ENCODE measurements around the gene SUFU. TPM values are rescaled to one million over a fixed set of nuclear protein-coding genes. Genes with fewer than 3 reads are reported as not detected.

SUFU gene
- total and polyA plus RNA-seq, 2 experiments from 2014 or later: 2.8 to 5.6 TPM

- no peak for TF ChIP-seq STAT1 (IDR thresholded peaks at IDR 0.05; ENCODE audit: unreplicated experiment)
- Histone ChIP-seq H3K79me2 (replicated peaks; ENCODE audit: insufficient read depth) (no peaks in the 10 kb centered on the region), H3K4me2 (no peak overlapping the region), H3K27ac (ENCODE audit: low read depth) (peak overlapping the region; percentile 19; the same call in 1 of the 2 replicates), H3K4me3 (no peak overlapping the region), H4K20me1 (replicated peaks; ENCODE audit: insufficient read depth) (no peaks in the 10 kb centered on the region), H2AFZ (no peak overlapping the region), H3K4me1 (ENCODE audit: insufficient read depth) (no peaks in the 10 kb centered on the region), H3K27me3 (ENCODE audit: insufficient read depth) (no peaks in the 10 kb centered on the region), H3K9me2 (ENCODE audit: insufficient read depth) (no peaks in the 10 kb centered on the region), H3K36me3 (ENCODE audit: insufficient read depth) (no peaks in the 10 kb centered on the region), H3F3A (replicated peaks; ENCODE audit: low read depth) (no peaks in the 10 kb centered on the region)
- Mint-ChIP-seq H3K27ac (no peak overlapping the region), H3K27me3 (ENCODE audit: insufficient read depth, low read depth, poor library complexity) (peaks cover 2% of the 10 kb centered on the region), H3K9me3 (no peaks in the 10 kb centered on the region; the same call in 2 of the 3 replicates), H3K36me3 (ENCODE audit: low read depth) (no peaks in the 10 kb centered on the region), H3K4me1 (no peaks in the 10 kb centered on the region), H3K4me3 (no peak overlapping the region)
- ATAC-seq (no peak), DNase-seq (ENCODE audit: low spot score) (no peak)
These were observed 100.2 kb downstream of the SUFU start for GRCh38 chr10:102603946-102604345.

- no peaks in the 10 kb centered on the region for H3K36me3 ChIP-seq (ENCODE audit: insufficient read depth)
- TF ChIP-seq NANOG (IDR thresholded peaks at IDR 0.05; ENCODE audit: borderline replicate concordance) (no peak), JUNB (IDR thresholded peaks at IDR 0.05; ENCODE audit: unreplicated experiment) (no peak), EZH2phosphoT487 (IDR thresholded peaks at IDR 0.05; ENCODE audit: unreplicated experiment) (no peak), CREB1 (CRISPR knock-in tag; IDR thresholded peaks at IDR 0.05; ENCODE audit: low read depth) (no peak), CTCF (conservative IDR thresholded peaks at IDR 0.05; ENCODE audit: low read depth in 2 of 2) (peak in 1 of 2 experiments; percentile 33; a peak in 3 of 4 replicates)
- ATAC-seq (no peak), DNase-seq (ENCODE audit: low spot score) (no peak)
- no peak overlapping the region for H3K4me2 ChIP-seq
- Mint-ChIP-seq H3K27ac (no peak overlapping the region), H3K4me3 (no peak overlapping the region), H3K4me1 (no peaks in the 10 kb centered on the region), H3K36me3 (ENCODE audit: low read depth) (no peaks in the 10 kb centered on the region), H3K9me3 (no peaks in the 10 kb centered on the region; the same call in 2 of the 3 replicates), H3K27me3 (ENCODE audit: insufficient read depth, low read depth, poor library complexity) (peaks cover 2% of the 10 kb centered on the region)
- no peaks in the 10 kb centered on the region for H3K79me2 ChIP-seq (replicated peaks; ENCODE audit: insufficient read depth)
- H3F3A ChIP-seq (replicated peaks; ENCODE audit: low read depth): no peaks in the 10 kb centered on the region
- H2AFZ ChIP-seq: no peak overlapping the region
- no peaks in the 10 kb centered on the region for H4K20me1 ChIP-seq (replicated peaks; ENCODE audit: insufficient read depth)
- H3K4me1 ChIP-seq (ENCODE audit: insufficient read depth): no peaks in the 10 kb centered on the region
- H3K27me3 ChIP-seq (ENCODE audit: insufficient read depth): no peaks in the 10 kb centered on the region
- H3K9me2 ChIP-seq (ENCODE audit: insufficient read depth): no peaks in the 10 kb centered on the region
- H3K4me3 ChIP-seq: no peak overlapping the region
- peak overlapping the region; percentile 19; the same call in 1 of the 2 replicates for H3K27ac ChIP-seq (ENCODE audit: low read depth)
These were observed 100.7 kb downstream of the SUFU start for GRCh38 chr10:102604439-102604841.

DNA sequence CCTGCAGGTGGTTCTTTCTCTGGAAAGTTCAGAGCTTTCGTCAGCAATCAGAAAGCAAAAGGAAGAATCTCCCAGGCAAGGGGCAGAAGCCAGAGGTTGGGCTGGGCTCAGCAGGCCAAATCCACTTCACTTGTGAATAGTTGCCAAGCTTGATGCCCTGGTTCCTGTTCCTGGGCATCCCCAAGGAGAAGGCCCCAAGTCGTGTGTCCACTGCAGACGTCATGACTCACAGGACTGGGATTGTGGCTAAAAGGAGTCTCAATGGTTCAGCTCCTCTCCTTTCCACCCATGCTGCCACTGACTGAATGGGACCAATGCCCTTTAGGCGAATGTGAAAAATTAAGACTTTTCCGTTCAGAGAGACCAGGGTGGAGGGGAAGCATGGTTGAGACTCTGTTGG lies 101.9 kb downstream of the SUFU start:
- Histone ChIP-seq H3K9me2 (ENCODE audit: insufficient read depth) (no peaks in the 10 kb centered on the region), H2AFZ (no peak overlapping the region), H4K20me1 (replicated peaks; ENCODE audit: insufficient read depth) (no peaks in the 10 kb centered on the region), H3F3A (replicated peaks; ENCODE audit: low read depth) (no peaks in the 10 kb centered on the region), H3K4me2 (no peak overlapping the region), H3K27me3 (ENCODE audit: insufficient read depth) (no peaks in the 10 kb centered on the region), H3K27ac (ENCODE audit: low read depth) (no peak overlapping the region), H3K36me3 (ENCODE audit: insufficient read depth) (no peaks in the 10 kb centered on the region), H3K4me3 (no peak overlapping the region), H3K4me1 (ENCODE audit: insufficient read depth) (no peaks in the 10 kb centered on the region), H3K79me2 (replicated peaks; ENCODE audit: insufficient read depth) (no peaks in the 10 kb centered on the region)
- no peaks in the 10 kb centered on the region for H3K4me1 Mint-ChIP-seq
- no peak overlapping the region for H3K27ac Mint-ChIP-seq
- peaks cover 2% of the 10 kb centered on the region for H3K27me3 Mint-ChIP-seq (ENCODE audit: insufficient read depth, low read depth, poor library complexity)
- DNase-seq (ENCODE audit: low spot score): no peak
- no peaks in the 10 kb centered on the region; the same call in 2 of the 3 replicates for H3K9me3 Mint-ChIP-seq
- no peaks in the 10 kb centered on the region for H3K36me3 Mint-ChIP-seq (ENCODE audit: low read depth)
- H3K4me3 Mint-ChIP-seq: no peak overlapping the region
- ATAC-seq: no peak
- TF ChIP-seq POLR2AphosphoS5 (IDR thresholded peaks at IDR 0.05; ENCODE audit: low read depth) (no peak), ZNF331 (CRISPR knock-in tag; IDR thresholded peaks at IDR 0.05; ENCODE audit: low read depth) (no peak), ZNF114 (CRISPR knock-in tag; IDR thresholded peaks at IDR 0.05) (no peak), JUNB (IDR thresholded peaks at IDR 0.05; ENCODE audit: unreplicated experiment) (no peak), CREB1 (CRISPR knock-in tag; IDR thresholded peaks at IDR 0.05; ENCODE audit: low read depth) (no peak), CTCF (conservative IDR thresholded peaks at IDR 0.05; ENCODE audit: low read depth in 2 of 2) (no peak), NANOG (IDR thresholded peaks at IDR 0.05; ENCODE audit: borderline replicate concordance) (no peak), EZH2phosphoT487 (IDR thresholded peaks at IDR 0.05; ENCODE audit: unreplicated experiment) (no peak)
- TF ChIP-seq, protein P1, sequence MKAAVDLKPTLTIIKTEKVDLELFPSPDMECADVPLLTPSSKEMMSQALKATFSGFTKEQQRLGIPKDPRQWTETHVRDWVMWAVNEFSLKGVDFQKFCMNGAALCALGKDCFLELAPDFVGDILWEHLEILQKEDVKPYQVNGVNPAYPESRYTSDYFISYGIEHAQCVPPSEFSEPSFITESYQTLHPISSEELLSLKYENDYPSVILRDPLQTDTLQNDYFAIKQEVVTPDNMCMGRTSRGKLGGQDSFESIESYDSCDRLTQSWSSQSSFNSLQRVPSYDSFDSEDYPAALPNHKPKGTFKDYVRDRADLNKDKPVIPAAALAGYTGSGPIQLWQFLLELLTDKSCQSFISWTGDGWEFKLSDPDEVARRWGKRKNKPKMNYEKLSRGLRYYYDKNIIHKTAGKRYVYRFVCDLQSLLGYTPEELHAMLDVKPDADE (IDR thresholded peaks at IDR 0.05): no peak
